Left ventricle myocardium inferior (tissue), 1 donor: ENCODE data around the gene PCDH10. TPM values are rescaled to one million over a fixed set of nuclear protein-coding genes. Genes with fewer than 3 reads are reported as not detected.
A peak's percentile ranks its signal among the peaks of the same experiment; 100 is the strongest.

ENCODE experiments used
- DNase-seq: peaks from one replicate; pipeline ENCODE4 v3.0.0-alpha.2; 2020
- H3K27ac ChIP-seq: fragments of 200-600 bp; replicated peaks from 2 replicates; pipeline ENCODE4 v1.8.0; 2021
- H3K27me3 ChIP-seq: fragments of 200-600 bp; 2 replicates; pipeline ENCODE4 v1.8.0; 2021; ENCODE audit warnings: low read depth
- H3K36me3 ChIP-seq: fragments of 200-600 bp; 2 replicates; pipeline ENCODE4 v1.8.0; 2021
- H3K4me1 ChIP-seq: fragments of 200-600 bp; 2 replicates; pipeline ENCODE4 v1.8.0; 2021
- H3K4me3 ChIP-seq: fragments of 200-600 bp; 2 replicates; pipeline ENCODE4 v1.8.0; 2021; ENCODE audit warnings: mild to moderate bottlenecking, moderate library complexity
- H3K9me3 ChIP-seq: fragments of 200-600 bp; replicated peaks from 2 replicates; pipeline ENCODE4 v1.8.0; 2021
- CTCF ChIP-seq: fragments of 200-600 bp; IDR thresholded peaks from 2 replicates; pipeline ENCODE4 v1.8.0; 2021; ENCODE audit warnings: antibody characterized with exemption, mild to moderate bottlenecking, borderline replicate concordance
- intact Hi-C: fragments of 100-400 bp; cut with micrococcal nuclease; formaldehyde crosslinking; loops from one replicate; pipeline ENCODE4 v1.11.0; 2022
- total RNA-seq: library from RNA; stranded (reverse); fragmentation: NEBNext Ultra II Directional; extraction: Animal tissue kit (Norgen Biotek cat#: 25700); gene quantifications from one replicate; pipeline ENCODE4 v1.2.1, GENCODE V29; 2021
- donor health status: DM: no; HTN: yes; CAD: no; lungs with severe emphysema.

PCDH10 gene
- total RNA-seq, 1 donor from 2014 or later, result 0.14 TPM

- intact Hi-C loops, result no loop called here
- Histone ChIP-seq H3K27me3 (peaks cover 84% of the 10 kb centered on the region), H3K36me3 (no peaks in the 10 kb centered on the region), H3K9me3 (no peaks in the 10 kb centered on the region), H3K4me1 (peaks cover 55% of the 10 kb centered on the region), H3K4me3 (peak overlapping the region; percentile 62), H3K27ac (no peak overlapping the region)
- no peak for DNase-seq
- TF ChIP-seq CTCF, result peak; percentile 83
Measured at GRCh38 chr4:133146574-133147241, 2.4 kb upstream of the PCDH10 start.

GRCh38 chr4:133147286-133147821, 1.7 kb upstream of the PCDH10 start:
- H3K27me3 ChIP-seq, result peaks cover 86% of the 10 kb centered on the region
- DNase-seq, result no peak
- intact Hi-C loops, result no loop called here
- peaks cover 61% of the 10 kb centered on the region for H3K4me1 ChIP-seq
- no peak for TF ChIP-seq CTCF
- H3K9me3 ChIP-seq, result no peaks in the 10 kb centered on the region
- H3K4me3 ChIP-seq, result peak overlapping the region; percentile 62
- H3K36me3 ChIP-seq, result no peaks in the 10 kb centered on the region
- no peak overlapping the region for H3K27ac ChIP-seq

- no peaks in the 10 kb centered on the region for H3K9me3 ChIP-seq
- no peak for DNase-seq
- H3K27ac ChIP-seq, result no peak overlapping the region
- intact Hi-C loops, result no loop called here
- no peak for TF ChIP-seq CTCF
- H3K27me3 ChIP-seq, result peaks cover 93% of the 10 kb centered on the region
- H3K4me1 ChIP-seq, result peaks cover 69% of the 10 kb centered on the region
- H3K4me3 ChIP-seq, result peak overlapping the region; percentile 62
- H3K36me3 ChIP-seq, result no peaks in the 10 kb centered on the region
Measured at GRCh38 chr4:133147921-133148689, 989 bp upstream of the PCDH10 start.

- Histone ChIP-seq H3K27ac (no peak overlapping the region), H3K9me3 (no peaks in the 10 kb centered on the region), H3K36me3 (no peaks in the 10 kb centered on the region), H3K4me1 (peaks cover 71% of the 10 kb centered on the region), H3K4me3 (peak overlapping the region; percentile 62), H3K27me3 (peaks cover 100% of the 10 kb centered on the region)
- no peak for DNase-seq
- intact Hi-C loops, result no loop called here
- TF ChIP-seq CTCF, result no peak
Measured at GRCh38 chr4:133149364-133149695, 236 bp downstream of the PCDH10 start.

- Histone ChIP-seq H3K4me3 (peak overlapping the region; percentile 62), H3K27ac (no peak overlapping the region), H3K36me3 (no peaks in the 10 kb centered on the region), H3K4me1 (peaks cover 71% of the 10 kb centered on the region), H3K27me3 (peaks cover 100% of the 10 kb centered on the region), H3K9me3 (no peaks in the 10 kb centered on the region)
- no peak for TF ChIP-seq CTCF
- no peak for DNase-seq
- intact Hi-C loops, result no loop called here
Measured at GRCh38 chr4:133149932-133150471, 908 bp downstream of the PCDH10 start.
